ENCODE data around the gene FGA.
"Not testable (repeated sequence)": the region's sequence is repeated elsewhere in the genome, so short reads cannot be mapped to it uniquely, and the experiment has no call there.

The FGA gene

GRCh38 chr4:154603033-154603943 lies 12.7 kb upstream of the FGA start:
- no peaks in the 10 kb centered on the region for H3K4me1 ChIP-seq (ENCODE audit: control insufficient read depth, insufficient read depth, low read length)

GRCh38 chr4:154602404-154603020 lies 12.0 kb upstream of the FGA start:
- Histone ChIP-seq H3K9me3 (ENCODE audit: control insufficient read depth, low read length) (no peaks in the 10 kb centered on the region), H3K36me3 (ENCODE audit: control insufficient read depth, insufficient read depth, low read length) (no peaks in the 10 kb centered on the region), H3K9ac (ENCODE audit: low read length) (no peak overlapping the region), H3K4me1 (ENCODE audit: control insufficient read depth, insufficient read depth, low read length) (no peaks in the 10 kb centered on the region), H3K4me3 (ENCODE audit: low read length) (no peak overlapping the region), H3K27me3 (ENCODE audit: control insufficient read depth, insufficient read depth, low read length) (no peaks in the 10 kb centered on the region)

More at GRCh38 chr4:154603033-154603943, 12.7 kb upstream of the FGA start:
- Histone ChIP-seq H3K36me3 (ENCODE audit: control insufficient read depth, insufficient read depth, low read length) (no peaks in the 10 kb centered on the region), H3K4me3 (ENCODE audit: low read length) (no peak overlapping the region), H3K9me3 (ENCODE audit: control insufficient read depth, low read length) (no peaks in the 10 kb centered on the region), H3K9ac (ENCODE audit: low read length) (no peak overlapping the region), H3K27me3 (ENCODE audit: control insufficient read depth, insufficient read depth, low read length) (no peaks in the 10 kb centered on the region)

DNA sequence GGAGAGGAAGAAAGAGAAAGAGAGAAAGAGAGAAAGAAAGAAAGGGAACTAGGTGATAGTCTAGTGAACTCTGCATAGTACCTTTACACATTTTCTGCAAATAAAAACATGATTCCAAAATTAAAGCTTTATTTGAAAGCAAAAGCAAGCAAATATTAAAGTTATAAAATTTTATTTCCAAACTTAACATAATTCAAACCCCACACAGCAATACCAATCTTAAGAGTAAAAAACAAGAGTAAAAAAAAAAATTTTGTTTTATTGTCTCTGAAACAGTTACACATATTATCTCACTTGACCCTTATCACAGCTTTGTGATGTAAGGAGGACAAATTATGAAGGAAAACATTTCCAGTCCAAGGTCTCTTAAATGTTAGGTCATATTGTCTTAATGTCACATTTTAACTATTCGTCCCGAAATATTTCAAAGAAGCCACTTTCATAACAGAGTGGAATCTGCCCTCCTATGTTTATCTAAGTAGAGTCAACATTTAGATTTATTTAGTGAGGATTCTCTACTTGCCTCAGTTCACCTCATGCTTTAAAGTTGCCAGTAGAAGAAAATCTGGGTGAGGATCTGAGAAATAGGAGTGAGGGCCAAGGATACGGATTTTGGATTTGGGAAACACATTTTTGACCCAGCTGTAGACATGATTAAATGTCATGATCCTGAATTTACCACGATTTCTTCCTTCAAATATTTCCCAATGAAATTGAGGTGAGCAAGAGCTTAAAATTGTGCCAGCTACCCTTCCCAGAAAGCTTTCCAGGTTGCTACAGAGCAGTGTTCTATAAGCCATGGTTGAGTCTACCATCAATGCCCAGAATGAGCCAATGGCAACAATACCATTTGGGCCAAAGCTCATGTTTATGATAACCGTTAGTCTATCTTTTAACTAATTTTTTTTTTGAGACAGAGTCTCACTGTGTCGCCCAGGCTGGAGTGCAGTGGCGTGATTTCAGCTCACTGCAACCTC lies 7.5 kb upstream of the FGA start:
- Histone ChIP-seq H3K4me1 (ENCODE audit: control insufficient read depth, insufficient read depth, low read length) (no peaks in the 10 kb centered on the region), H3K9ac (ENCODE audit: low read length) (no peak overlapping the region), H3K27me3 (ENCODE audit: control insufficient read depth, insufficient read depth, low read length) (no peaks in the 10 kb centered on the region), H3K36me3 (ENCODE audit: control insufficient read depth, insufficient read depth, low read length) (no peaks in the 10 kb centered on the region), H3K9me3 (ENCODE audit: control insufficient read depth, low read length) (no peaks in the 10 kb centered on the region), H3K4me3 (ENCODE audit: low read length) (no peak overlapping the region)

DNA sequence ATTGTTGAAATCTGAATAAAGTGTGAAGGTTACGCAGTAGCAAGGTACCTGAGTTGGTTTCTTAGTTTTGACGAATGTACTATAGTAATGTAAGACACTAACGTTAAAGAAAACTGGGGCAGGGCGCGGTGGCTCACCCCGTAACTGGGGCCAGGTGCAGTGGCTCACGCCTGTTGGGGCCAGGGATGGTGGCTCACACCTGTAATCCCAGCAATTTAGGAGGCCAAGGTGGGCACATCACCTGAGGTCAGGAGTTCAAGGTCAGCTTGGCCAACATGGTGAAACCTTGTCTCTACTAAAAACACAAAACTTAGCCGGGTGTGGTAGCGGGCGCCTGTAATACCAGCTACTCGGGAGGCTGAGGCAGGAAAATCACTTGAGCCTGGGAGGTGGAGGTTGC lies 6.7 kb upstream of the FGA start:
- not testable (repeated sequence) for H3K36me3 ChIP-seq (ENCODE audit: control insufficient read depth, insufficient read depth, low read length); H3K9ac ChIP-seq (ENCODE audit: low read length); H3K4me3 ChIP-seq (ENCODE audit: low read length); H3K27me3 ChIP-seq (ENCODE audit: control insufficient read depth, insufficient read depth, low read length); H3K4me1 ChIP-seq (ENCODE audit: control insufficient read depth, insufficient read depth, low read length); H3K9me3 ChIP-seq (ENCODE audit: control insufficient read depth, low read length)

DNA sequence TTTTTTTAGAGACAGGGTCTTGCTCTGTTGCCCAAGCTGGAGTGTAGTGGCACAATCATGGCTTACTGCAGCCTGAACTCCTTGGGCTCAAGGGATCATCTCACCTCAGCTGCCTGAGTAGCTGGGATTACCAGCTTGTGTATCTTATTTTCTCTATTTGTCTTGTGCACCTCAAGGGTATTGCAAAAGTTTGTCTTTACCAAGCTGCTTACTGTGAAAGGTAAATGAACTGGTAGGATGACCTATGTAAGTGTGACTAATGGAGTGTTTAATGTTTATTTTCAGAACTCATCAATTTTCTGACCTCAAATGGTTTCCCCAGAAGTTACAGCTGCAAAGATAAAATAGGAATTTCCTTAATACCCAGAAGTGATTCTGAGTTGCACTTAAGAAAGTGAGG lies 5.3 kb upstream of the FGA start:
- no peak overlapping the region for H3K9ac ChIP-seq (ENCODE audit: low read length)
- no peaks in the 10 kb centered on the region for H3K4me1 ChIP-seq (ENCODE audit: control insufficient read depth, insufficient read depth, low read length)
- no peaks in the 10 kb centered on the region for H3K36me3 ChIP-seq (ENCODE audit: control insufficient read depth, insufficient read depth, low read length)
- no peak overlapping the region for H3K4me3 ChIP-seq (ENCODE audit: low read length)
- H3K27me3 ChIP-seq (ENCODE audit: control insufficient read depth, insufficient read depth, low read length) = no peaks in the 10 kb centered on the region
- H3K9me3 ChIP-seq (ENCODE audit: control insufficient read depth, low read length) = no peaks in the 10 kb centered on the region

- not testable (repeated sequence) for H3K27me3 ChIP-seq (ENCODE audit: control insufficient read depth, insufficient read depth, low read length); H3K4me3 ChIP-seq (ENCODE audit: low read length); H3K36me3 ChIP-seq (ENCODE audit: control insufficient read depth, insufficient read depth, low read length); H3K4me1 ChIP-seq (ENCODE audit: control insufficient read depth, insufficient read depth, low read length); H3K9me3 ChIP-seq (ENCODE audit: control insufficient read depth, low read length); H3K9ac ChIP-seq (ENCODE audit: low read length)
These were observed 3.8 kb upstream of the FGA start for GRCh38 chr4:154594343-154594742.

GRCh38 chr4:154593868-154594267 lies 3.3 kb upstream of the FGA start:
- Histone ChIP-seq H3K4me3 (ENCODE audit: low read length) (no peak overlapping the region), H3K36me3 (ENCODE audit: control insufficient read depth, insufficient read depth, low read length) (no peaks in the 10 kb centered on the region), H3K4me1 (ENCODE audit: control insufficient read depth, insufficient read depth, low read length) (no peaks in the 10 kb centered on the region)

GRCh38 chr4:154591890-154592289 lies 1.3 kb upstream of the FGA start:
- Histone ChIP-seq H3K4me1 (ENCODE audit: control insufficient read depth, insufficient read depth, low read length) (no peaks in the 10 kb centered on the region), H3K9ac (ENCODE audit: low read length) (no peak overlapping the region), H3K4me3 (ENCODE audit: low read length) (no peak overlapping the region), H3K9me3 (ENCODE audit: control insufficient read depth, low read length) (no peaks in the 10 kb centered on the region), H3K36me3 (ENCODE audit: control insufficient read depth, insufficient read depth, low read length) (no peaks in the 10 kb centered on the region), H3K27me3 (ENCODE audit: control insufficient read depth, insufficient read depth, low read length) (no peaks in the 10 kb centered on the region)

More at GRCh38 chr4:154593868-154594267, 3.3 kb upstream of the FGA start:
- Histone ChIP-seq H3K9ac (ENCODE audit: low read length) (no peak overlapping the region), H3K9me3 (ENCODE audit: control insufficient read depth, low read length) (no peaks in the 10 kb centered on the region), H3K27me3 (ENCODE audit: control insufficient read depth, insufficient read depth, low read length) (no peaks in the 10 kb centered on the region)

- no peak overlapping the region for H3K9ac ChIP-seq (ENCODE audit: low read length)
- H3K36me3 ChIP-seq (ENCODE audit: control insufficient read depth, insufficient read depth, low read length) = no peaks in the 10 kb centered on the region
- H3K27me3 ChIP-seq (ENCODE audit: control insufficient read depth, insufficient read depth, low read length) = no peaks in the 10 kb centered on the region
- no peaks in the 10 kb centered on the region for H3K9me3 ChIP-seq (ENCODE audit: control insufficient read depth, low read length)
- no peak overlapping the region for H3K4me3 ChIP-seq (ENCODE audit: low read length)
- no peaks in the 10 kb centered on the region for H3K4me1 ChIP-seq (ENCODE audit: control insufficient read depth, insufficient read depth, low read length)
These were observed 995 bp downstream of the FGA start for GRCh38 chr4:154589296-154590197.

- no peaks in the 10 kb centered on the region for H3K36me3 ChIP-seq (ENCODE audit: control insufficient read depth, insufficient read depth, low read length)
- no peaks in the 10 kb centered on the region for H3K9me3 ChIP-seq (ENCODE audit: control insufficient read depth, low read length)
- no peak overlapping the region for H3K9ac ChIP-seq (ENCODE audit: low read length)
- H3K27me3 ChIP-seq (ENCODE audit: control insufficient read depth, insufficient read depth, low read length) = no peaks in the 10 kb centered on the region
- H3K4me1 ChIP-seq (ENCODE audit: control insufficient read depth, insufficient read depth, low read length) = no peaks in the 10 kb centered on the region
- H3K4me3 ChIP-seq (ENCODE audit: low read length) = no peak overlapping the region
These were observed 2.3 kb downstream of the FGA start for GRCh38 chr4:154588198-154588597.
